K562 (cell line): ENCODE data around the gene GRK3. TPM values are rescaled to one million over a fixed set of nuclear protein-coding genes. Genes with fewer than 3 reads are reported as not detected.

Source experiments
- ATAC-seq: fragments of 200-7000 bp; cut with Tn5 transposase; 3 replicates; pipeline ENCODE4 v1.9.1; 2020; ENCODE audit warnings: moderate library complexity
- BruUV-seq: library from RNA; stranded (reverse); fragments of 400-500 nt; replicated peaks from 2 replicates; lab custom pipeline; 2021; lab: Mats Ljungman, UMichigan
- CTCF ChIA-PET: fragments of 300-600 bp; formaldehyde crosslinking; extraction: SDS; loops from one replicate; lab custom pipeline; 2021; ENCODE audit warnings: low intra/inter-chr PET ratio; lab: Yijun Ruan, JAX
- POLR2A ChIA-PET: fragments of 300-600, 350-650 bp; sonication (Branson Sonifier 250); formaldehyde crosslinking; extraction: SDS; loops from one replicate; lab custom pipeline; 2021; ENCODE audit warnings: antibody characterized with exemption, inconsistent platforms; lab: Yijun Ruan, JAX
- DNase-seq, 4 experiments: peaks; one replicate each; pipeline versions ENCODE4 v3.0.0 to v3.0.0-alpha.2; 2011 to 2018; ENCODE audit warnings: low spot score in 3 of 4, mixed read lengths in 3 of 4; ENCODE audit errors: extremely low read depth in 1 of 4
- FAIRE-seq: peaks from 2 replicates; lab custom pipeline; 2011; peaks lifted over from hg19 to GRCh38; lab: Jason Lieb, UNC
- H2AFZ ChIP-seq: 2 replicates; pipeline ENCODE4 v1.6.0; 2011; ENCODE audit warnings: low read depth, low read length, control low read depth, inconsistent platforms
- H3K27ac ChIP-seq: fragments of 200-600 bp; 3 replicates; pipeline ENCODE4 v1.8.0; 2011; ENCODE audit warnings: low read depth, mild to moderate bottlenecking, control low read depth, inconsistent platforms, low read length, moderate library complexity, mixed read lengths; ENCODE audit errors: extremely low read depth
- H3K27me3 ChIP-seq, 2 experiments: fragments of 300-600 bp in 1 of 2; 2 replicates in 1 of 2; 3 replicates in 1 of 2; pipeline versions ENCODE4 v1.6.0 to v1.8.0; 2011; ENCODE audit warnings: inconsistent platforms in 2 of 2, low read length in 2 of 2, mild to moderate bottlenecking in 1 of 2, mixed read lengths in 1 of 2, moderate library complexity in 1 of 2; ENCODE audit not compliant: control insufficient read depth in 2 of 2, insufficient read depth in 2 of 2
- H3K36me3 ChIP-seq: fragments of 300-600 bp; 3 replicates; pipeline ENCODE4 v1.8.0; 2011; ENCODE audit warnings: mild to moderate bottlenecking, low read length, inconsistent platforms; ENCODE audit not compliant: control insufficient read depth, insufficient read depth
- H3K4me1 ChIP-seq, 2 experiments: fragments of 200-600 bp in 1 of 2; replicated peaks in 1 of 2; 2 replicates in 1 of 2; 3 replicates in 1 of 2; pipeline versions ENCODE4 v1.5.1 to v1.8.0; 2011; ENCODE audit warnings: inconsistent platforms in 2 of 2, low read length in 2 of 2, mild to moderate bottlenecking in 1 of 2, mixed read lengths in 1 of 2, moderate library complexity in 1 of 2; ENCODE audit not compliant: control insufficient read depth in 2 of 2, insufficient read depth in 2 of 2
- H3K4me2 ChIP-seq: 2 replicates; pipeline ENCODE4 v1.6.1; 2011; ENCODE audit warnings: low read length, control low read depth, inconsistent platforms, mixed read lengths; ENCODE audit not compliant: insufficient read depth
- H3K4me3 ChIP-seq: fragments of 200-600 bp; sonication (generic), shearing (Covaris generic); 2 replicates; pipeline ENCODE4 v1.5.1; 2016; ENCODE audit warnings: control low read depth, inconsistent platforms
- H3K79me2 ChIP-seq: fragments of 200-600 bp; 3 replicates; pipeline ENCODE4 v1.8.0; 2011; ENCODE audit warnings: low read length, inconsistent platforms; ENCODE audit not compliant: control insufficient read depth, insufficient read depth
- H3K9ac ChIP-seq, 2 experiments: 2 replicates each; pipeline versions ENCODE4 v1.6.0 to v1.6.1; 2011; ENCODE audit warnings: low read depth in 2 of 2, low read length in 2 of 2, control low read depth in 1 of 2, inconsistent platforms in 1 of 2, mild to moderate bottlenecking in 1 of 2, mixed read lengths in 1 of 2; ENCODE audit not compliant: insufficient read depth in 1 of 2
- H3K9me1 ChIP-seq: one replicate; pipeline ENCODE4 v1.6.0; 2011; ENCODE audit warnings: inconsistent platforms, mild to moderate bottlenecking, low read length, moderate library complexity; ENCODE audit not compliant: control insufficient read depth, insufficient read depth
- H3K9me3 ChIP-seq: replicated peaks from 2 replicates; pipeline ENCODE4 v1.5.1; 2011; ENCODE audit warnings: low read depth, low read length, inconsistent platforms; ENCODE audit not compliant: control insufficient read depth, insufficient read depth
- H4K20me1 ChIP-seq: replicated peaks from 2 replicates; pipeline ENCODE4 v1.6.1; 2011; ENCODE audit warnings: low read length, inconsistent platforms, mixed read lengths; ENCODE audit not compliant: control insufficient read depth, insufficient read depth
- ARHGAP35 ChIP-seq: fragments of 450-650 bp; IDR thresholded peaks from 2 replicates; pipeline ENCODE4 v1.6.1; 2018; ENCODE audit not compliant: partially characterized antibody
- HNRNPLL ChIP-seq: fragments of 200-400 bp; formaldehyde crosslinking; IDR thresholded peaks from 2 replicates; pipeline ENCODE4 v1.6.1; 2017; ENCODE audit warnings: low read length, low read depth, mild to moderate bottlenecking; ENCODE audit not compliant: poor library complexity, severe bottlenecking
- RFX1 ChIP-seq: fragments of 450-650 bp; IDR thresholded peaks from 2 replicates; pipeline ENCODE4 v1.6.1; 2016; ENCODE audit warnings: mild to moderate bottlenecking, moderate library complexity
- RNF2 ChIP-seq: sonication (generic); IDR thresholded peaks from 2 replicates; pipeline ENCODE4 v1.6.1; 2016
- TEAD2 ChIP-seq: fragments of 450-650 bp; IDR thresholded peaks from 2 replicates; pipeline ENCODE4 v1.6.1; 2016; ENCODE audit warnings: missing genetic modification characterization, control low read depth, missing compliant biosample characterization
- ZFP30 ChIP-seq: fragments of 250-450 bp; sonication (Bioruptor Pico); IDR thresholded peaks from 2 replicates; pipeline ENCODE4 v1.8.0; 2022; ENCODE audit warnings: moderate library complexity, mild to moderate bottlenecking, inconsistent platforms, borderline replicate concordance
- ZNF354B ChIP-seq: fragments of 250-450 bp; sonication (Bioruptor Pico); IDR thresholded peaks from 2 replicates; pipeline ENCODE4 v1.4.0; 2020
- ZNF586 ChIP-seq: fragments of 450-650 bp; formaldehyde crosslinking; conservative IDR thresholded peaks from 2 replicates; pipeline ENCODE4 v1.4.0; 2020; ENCODE audit warnings: mild to moderate bottlenecking, moderate library complexity
- WGBS: fragments of 100-300 bp; shearing (Covaris generic); methylation state at CpG from one replicate; pipeline ENCODE4 v1.1.6; 2016; ENCODE audit warnings: low coverage, mixed read lengths; ENCODE audit not compliant: insufficient coverage; ENCODE audit errors: missing lambda C conversion rate; 5-methylcytosine and 5-hydroxymethylcytosine counted together
- in situ Hi-C: fragments of 300-500 bp; cut with MboI; formaldehyde crosslinking; loops from 4 replicates; pipeline ENCODE4 v1.15.0; 2018; ENCODE audit warnings: inconsistent platforms, mixed read lengths
- intact Hi-C: fragments of 100-400 bp; cut with micrococcal nuclease; formaldehyde crosslinking; loops from 2 replicates; pipeline ENCODE4 v1.14.2; 2022
- polyA plus RNA-seq, 8 experiments: library from polyadenylated mRNA; depleted of rRNA in 4 of 8; stranded (reverse) in 5 of 8; unstranded in 3 of 8; fragments of >200 nt; fragmentation: Nextera tagmentation in 2 of 8; fragmentation: Illumina TruSeq in 1 of 8; extraction: Ambion mirVana in 2 of 8; extraction: Trizol in 1 of 8; gene quantifications; 2 replicates each; pipeline versions ENCODE4 v1.2.1 to v1.2.3, GENCODE V29; 2011 to 2014; ENCODE audit warnings: inconsistent platforms in 1 of 8, missing spikeins in 1 of 8
- total RNA-seq, 7 experiments: library from RNA; depleted of rRNA in 6 of 7; stranded (reverse); fragments of >200 nt in 6 of 7; fragmentation: Illumina TruSeq in 2 of 7; extraction: Trizol in 2 of 7; gene quantifications; 2 replicates each; pipeline versions ENCODE4 v1.2.1 to v1.2.3, GENCODE V29; 2011 to 2021; ENCODE audit warnings: low replicate concordance in 1 of 7
- TF ChIP-seq, protein P1 (sequence below): fragments of 450-650 bp; IDR thresholded peaks from one replicate; pipeline ENCODE4 v1.6.1; 2018; ENCODE audit warnings: mild to moderate bottlenecking, moderate library complexity; ENCODE audit not compliant: partially characterized antibody
- TF ChIP-seq, protein P2 (sequence below): fragments of 450-650 bp; IDR thresholded peaks from 2 replicates; pipeline ENCODE4 v1.6.1; 2018; ENCODE audit warnings: mild to moderate bottlenecking, low read depth; ENCODE audit not compliant: partially characterized antibody
- TF ChIP-seq, protein P3 (sequence below): fragments of 450-650 bp; formaldehyde crosslinking; IDR thresholded peaks from 2 replicates; pipeline ENCODE4 v1.4.0; 2020; ENCODE audit warnings: mild to moderate bottlenecking, moderate library complexity
- TF ChIP-seq, protein P4 (sequence below): sonication (generic); IDR thresholded peaks from 2 replicates; pipeline ENCODE4 v1.6.1; 2016
- TF ChIP-seq, protein P5 (sequence below): IDR thresholded peaks from 2 replicates; pipeline ENCODE4 v1.6.1; 2014; ENCODE audit warnings: antibody characterized with exemption

The GRK3 gene
- total and polyA plus RNA-seq, 9 of the 15 experiments (the other 6 are each of a cell fraction or from before 2014, with no cell fraction given): 1.4 to 7.6 (median 3.6) TPM

DNA sequence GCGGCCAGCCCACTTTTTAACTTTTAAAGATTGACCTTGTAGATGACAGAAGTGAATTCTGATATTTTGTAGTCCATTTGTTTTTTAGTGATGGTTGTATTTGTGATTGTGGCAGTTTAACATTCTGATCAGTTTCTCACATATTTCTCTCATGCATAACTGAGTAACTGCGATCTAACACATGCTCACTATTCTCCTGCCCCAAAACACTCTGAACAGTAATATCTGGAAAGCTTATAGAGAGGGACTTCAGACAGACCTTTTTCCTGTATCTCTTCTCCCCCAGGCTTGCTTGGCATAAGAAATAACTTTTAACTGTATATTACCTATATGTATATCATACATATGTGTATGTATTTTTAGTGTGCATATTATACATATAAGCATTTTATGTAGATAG, 140.2 kb downstream of the GRK3 start:
- intact Hi-C loops: loop anchor here (10.0 kb wide), 1 partner anchor 470 kb away; no protein-coding TSS in a partner anchor
- ChIA-PET POLR2A (no interaction called here), CTCF (interaction anchor here (3.7 kb wide), 1 partner anchor 242 kb away, joined by 17 read pairs; no protein-coding TSS in a partner anchor)
- Histone ChIP-seq H3K9me3 (no peaks in the 10 kb centered on the region), H4K20me1 (no peaks in the 10 kb centered on the region), H3K4me1 (no peaks in the 10 kb centered on the region), H3K4me2 (no peak overlapping the region), H3K4me3 (no peak overlapping the region), H3K27ac (no peak overlapping the region), H3K36me3 (no peaks in the 10 kb centered on the region), H3K9me1 (no peaks in the 10 kb centered on the region), H3K79me2 (no peaks in the 10 kb centered on the region), H3K27me3 (no peaks in the 10 kb centered on the region), H3K9ac (no peak overlapping the region), H2AFZ (no peak overlapping the region)
- 95% methylated on average over 2 of the region's 2 CpGs for WGBS
- in situ Hi-C loops: loop anchor here (10.0 kb wide), 1 partner anchor 240 kb away; no protein-coding TSS in a partner anchor
- FAIRE-seq (no peak), ATAC-seq (no peak), DNase-seq (no peak)
- no TSS peak for BruUV-seq
- TF ChIP-seq ZNF586 (CRISPR knock-in tag) (no peak), RFX1 (no peak), ZFP30 (no peak), HNRNPLL (no peak), RNF2 (no peak), ARHGAP35 (no peak), ZNF354B (CRISPR knock-in tag) (no peak), TEAD2 (tag) (no peak)
- TF ChIP-seq, protein P1, sequence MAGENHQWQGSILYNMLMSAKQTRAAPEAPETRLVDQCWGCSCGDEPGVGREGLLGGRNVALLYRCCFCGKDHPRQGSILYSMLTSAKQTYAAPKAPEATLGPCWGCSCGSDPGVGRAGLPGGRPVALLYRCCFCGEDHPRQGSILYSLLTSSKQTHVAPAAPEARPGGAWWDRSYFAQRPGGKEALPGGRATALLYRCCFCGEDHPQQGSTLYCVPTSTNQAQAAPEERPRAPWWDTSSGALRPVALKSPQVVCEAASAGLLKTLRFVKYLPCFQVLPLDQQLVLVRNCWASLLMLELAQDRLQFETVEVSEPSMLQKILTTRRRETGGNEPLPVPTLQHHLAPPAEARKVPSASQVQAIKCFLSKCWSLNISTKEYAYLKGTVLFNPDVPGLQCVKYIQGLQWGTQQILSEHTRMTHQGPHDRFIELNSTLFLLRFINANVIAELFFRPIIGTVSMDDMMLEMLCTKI: no peak
- TF ChIP-seq, protein P2, sequence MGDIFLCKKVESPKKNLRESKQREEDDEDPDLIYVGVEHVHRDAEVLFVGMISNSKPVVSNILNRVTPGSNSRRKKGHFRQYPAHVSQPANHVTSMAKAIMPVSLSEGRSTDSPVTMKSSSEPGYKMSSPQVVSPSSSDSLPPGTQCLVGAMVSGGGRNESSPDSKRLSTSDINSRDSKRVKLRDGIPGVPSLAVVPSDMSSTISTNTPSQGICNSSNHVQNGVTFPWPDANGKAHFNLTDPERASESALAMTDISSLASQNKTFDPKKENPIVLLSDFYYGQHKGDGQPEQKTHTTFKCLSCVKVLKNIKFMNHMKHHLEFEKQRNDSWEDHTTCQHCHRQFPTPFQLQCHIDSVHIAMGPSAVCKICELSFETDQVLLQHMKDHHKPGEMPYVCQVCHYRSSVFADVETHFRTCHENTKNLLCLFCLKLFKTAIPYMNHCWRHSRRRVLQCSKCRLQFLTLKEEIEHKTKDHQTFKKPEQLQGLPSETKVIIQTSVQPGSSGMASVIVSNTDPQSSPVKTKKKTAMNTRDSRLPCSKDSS: no peak
- TF ChIP-seq, protein P3, sequence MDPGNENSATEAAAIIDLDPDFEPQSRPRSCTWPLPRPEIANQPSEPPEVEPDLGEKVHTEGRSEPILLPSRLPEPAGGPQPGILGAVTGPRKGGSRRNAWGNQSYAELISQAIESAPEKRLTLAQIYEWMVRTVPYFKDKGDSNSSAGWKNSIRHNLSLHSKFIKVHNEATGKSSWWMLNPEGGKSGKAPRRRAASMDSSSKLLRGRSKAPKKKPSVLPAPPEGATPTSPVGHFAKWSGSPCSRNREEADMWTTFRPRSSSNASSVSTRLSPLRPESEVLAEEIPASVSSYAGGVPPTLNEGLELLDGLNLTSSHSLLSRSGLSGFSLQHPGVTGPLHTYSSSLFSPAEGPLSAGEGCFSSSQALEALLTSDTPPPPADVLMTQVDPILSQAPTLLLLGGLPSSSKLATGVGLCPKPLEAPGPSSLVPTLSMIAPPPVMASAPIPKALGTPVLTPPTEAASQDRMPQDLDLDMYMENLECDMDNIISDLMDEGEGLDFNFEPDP (CRISPR knock-in tag): no peak
- TF ChIP-seq, protein P4, sequence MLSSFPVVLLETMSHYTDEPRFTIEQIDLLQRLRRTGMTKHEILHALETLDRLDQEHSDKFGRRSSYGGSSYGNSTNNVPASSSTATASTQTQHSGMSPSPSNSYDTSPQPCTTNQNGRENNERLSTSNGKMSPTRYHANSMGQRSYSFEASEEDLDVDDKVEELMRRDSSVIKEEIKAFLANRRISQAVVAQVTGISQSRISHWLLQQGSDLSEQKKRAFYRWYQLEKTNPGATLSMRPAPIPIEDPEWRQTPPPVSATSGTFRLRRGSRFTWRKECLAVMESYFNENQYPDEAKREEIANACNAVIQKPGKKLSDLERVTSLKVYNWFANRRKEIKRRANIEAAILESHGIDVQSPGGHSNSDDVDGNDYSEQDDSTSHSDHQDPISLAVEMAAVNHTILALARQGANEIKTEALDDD: no peak
- TF ChIP-seq, protein P5, sequence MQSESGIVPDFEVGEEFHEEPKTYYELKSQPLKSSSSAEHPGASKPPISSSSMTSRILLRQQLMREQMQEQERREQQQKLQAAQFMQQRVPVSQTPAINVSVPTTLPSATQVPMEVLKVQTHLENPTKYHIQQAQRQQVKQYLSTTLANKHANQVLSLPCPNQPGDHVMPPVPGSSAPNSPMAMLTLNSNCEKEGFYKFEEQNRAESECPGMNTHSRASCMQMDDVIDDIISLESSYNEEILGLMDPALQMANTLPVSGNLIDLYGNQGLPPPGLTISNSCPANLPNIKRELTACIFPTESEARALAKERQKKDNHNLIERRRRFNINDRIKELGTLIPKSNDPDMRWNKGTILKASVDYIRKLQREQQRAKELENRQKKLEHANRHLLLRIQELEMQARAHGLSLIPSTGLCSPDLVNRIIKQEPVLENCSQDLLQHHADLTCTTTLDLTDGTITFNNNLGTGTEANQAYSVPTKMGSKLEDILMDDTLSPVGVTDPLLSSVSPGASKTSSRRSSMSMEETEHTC: no peak
